ENCODE results near the gene CORO2B. TPM values are rescaled to one million over a fixed set of nuclear protein-coding genes. Genes with fewer than 3 reads are reported as not detected.
"Not testable (repeated sequence)": the region's sequence is repeated elsewhere in the genome, so short reads cannot be mapped to it uniquely, and the experiment has no call there.

CORO2B gene
- total RNA-seq, 1 donor from 2014 or later: 0.12 TPM

- no peak for ATAC-seq
Observed at GRCh38 chr15:68592544-68592943, 13.8 kb downstream of the CORO2B start.

GRCh38 chr15:68593341-68593740 is 14.5 kb downstream of the CORO2B start:
- no peak for ATAC-seq

GRCh38 chr15:68593828-68594532 is 15.2 kb downstream of the CORO2B start:
- no peak for ATAC-seq

- ATAC-seq: no peak
Observed at GRCh38 chr15:68594533-68595259, 15.9 kb downstream of the CORO2B start.

- ATAC-seq: no peak
Observed at GRCh38 chr15:68595260-68595564, 16.4 kb downstream of the CORO2B start.

GRCh38 chr15:68595761-68596160 is 17.0 kb downstream of the CORO2B start:
- no peak for ATAC-seq

- no peak for ATAC-seq
Observed at GRCh38 chr15:68596691-68597090, 17.9 kb downstream of the CORO2B start.

GRCh38 chr15:68597581-68597980 is 18.8 kb downstream of the CORO2B start:
- ATAC-seq: no peak

GRCh38 chr15:68598171-68599152 is 19.7 kb downstream of the CORO2B start:
- ATAC-seq: no peak

- no peak for ATAC-seq
Observed at GRCh38 chr15:68599153-68599545, 20.4 kb downstream of the CORO2B start.

GRCh38 chr15:68599560-68600071 is 20.8 kb downstream of the CORO2B start:
- ATAC-seq: no peak

- no peak for ATAC-seq
Observed at GRCh38 chr15:68601206-68602197, 22.7 kb downstream of the CORO2B start.

GRCh38 chr15:68602459-68603215 is 23.8 kb downstream of the CORO2B start:
- ATAC-seq: no peak

- no peak for ATAC-seq
Observed at GRCh38 chr15:68603216-68603595, 24.4 kb downstream of the CORO2B start.

- no peak for ATAC-seq
Observed at GRCh38 chr15:68603951-68604350, 25.2 kb downstream of the CORO2B start.

GRCh38 chr15:68604840-68605478 is 26.2 kb downstream of the CORO2B start:
- not testable (repeated sequence) for ATAC-seq

- no peak for ATAC-seq
Observed at GRCh38 chr15:68606375-68606774, 27.6 kb downstream of the CORO2B start.

- peak; percentile 20 for ATAC-seq
Observed at GRCh38 chr15:68608206-68608843, 29.5 kb downstream of the CORO2B start.

GRCh38 chr15:68608844-68609232 is 30.0 kb downstream of the CORO2B start:
- ATAC-seq: no peak

- ATAC-seq: peak; percentile 23
Observed at GRCh38 chr15:68609629-68610028, 30.8 kb downstream of the CORO2B start.
